HUES6 (cell line): Measurements from ENCODE around the gene ADGRV1.

ENCODE experiments used
- H3K27ac ChIP-seq: 2 replicates; pipeline ENCODE4 v1.7.0; 2013; ENCODE audit warnings: low read depth, mild to moderate bottlenecking, low read length, inconsistent platforms
- H3K27me3 ChIP-seq: 2 replicates; pipeline ENCODE4 v1.6.1; 2013; ENCODE audit warnings: low read length; ENCODE audit not compliant: control insufficient read depth, insufficient read depth
- H3K36me3 ChIP-seq: 2 replicates; pipeline ENCODE4 v1.6.1; 2013; ENCODE audit warnings: low read length; ENCODE audit not compliant: control insufficient read depth, insufficient read depth
- H3K4me1 ChIP-seq: 2 replicates; pipeline ENCODE4 v1.6.1; 2013; ENCODE audit warnings: low read length; ENCODE audit not compliant: control insufficient read depth, insufficient read depth
- H3K4me3 ChIP-seq: 2 replicates; pipeline ENCODE4 v1.5.1; 2013; ENCODE audit warnings: low read depth, low read length
- H3K9ac ChIP-seq: one replicate; pipeline ENCODE4 v1.6.1; 2013; ENCODE audit warnings: mild to moderate bottlenecking, low read length
- H3K9me3 ChIP-seq: 2 replicates; pipeline ENCODE4 v1.6.1; 2013; ENCODE audit warnings: low read depth, low read length; ENCODE audit not compliant: control insufficient read depth, insufficient read depth

Gene ADGRV1

DNA sequence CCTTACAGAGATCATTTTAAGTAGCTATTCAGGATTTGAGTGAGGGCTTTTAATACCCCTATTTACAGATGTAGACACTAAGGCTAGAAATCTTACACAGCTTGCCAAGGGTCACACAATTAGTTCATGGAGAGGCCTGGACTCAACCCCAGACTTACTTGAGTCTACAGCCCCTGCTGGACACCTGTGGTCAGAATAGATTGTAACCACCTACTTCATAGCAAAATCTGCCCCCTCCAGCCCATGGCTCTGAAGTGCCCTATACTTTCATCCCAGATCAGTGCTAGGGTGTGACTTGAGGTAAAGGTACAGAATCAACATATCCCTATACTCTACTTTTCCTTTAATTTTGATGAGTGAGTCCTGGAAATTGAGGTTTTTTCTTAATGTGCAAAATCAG is 291.3 kb downstream of the ADGRV1 start:
- no peaks in the 10 kb centered on the region for H3K4me1 ChIP-seq
- H3K36me3 ChIP-seq = peaks cover 5% of the 10 kb centered on the region; the same call in 1 of the 2 replicates
- no peak overlapping the region for H3K9ac ChIP-seq

DNA sequence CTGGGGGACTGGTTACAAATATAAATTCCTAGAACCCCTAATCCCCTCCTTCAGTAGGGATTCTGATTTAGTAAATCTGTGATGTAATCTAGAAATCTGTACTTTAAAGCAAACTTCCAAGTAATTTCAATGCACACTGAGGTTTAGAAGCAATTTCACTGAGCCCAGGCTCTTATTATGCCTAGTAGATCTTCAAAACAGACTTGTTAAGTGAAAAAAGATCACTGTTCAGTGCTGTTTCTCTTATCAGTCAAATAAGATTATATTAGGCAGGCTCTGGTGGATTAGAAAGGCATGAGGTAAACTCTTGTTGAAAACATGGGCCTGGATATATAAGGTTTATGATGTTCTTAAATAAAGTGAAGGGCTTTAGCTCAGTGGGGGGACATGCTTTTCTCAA is 293.9 kb downstream of the ADGRV1 start:
- H3K4me1 ChIP-seq = no peaks in the 10 kb centered on the region
- H3K27me3 ChIP-seq = no peaks in the 10 kb centered on the region

More for the DNA sequence above, 291.3 kb downstream of the ADGRV1 start:
- Histone ChIP-seq H3K27me3 (no peaks in the 10 kb centered on the region), H3K9me3 (0 out of 2 replicates have a peak, but pooled peaks cover 2% of the 10 kb centered on the region), H3K4me3 (no peak overlapping the region), H3K27ac (no peak overlapping the region)

DNA sequence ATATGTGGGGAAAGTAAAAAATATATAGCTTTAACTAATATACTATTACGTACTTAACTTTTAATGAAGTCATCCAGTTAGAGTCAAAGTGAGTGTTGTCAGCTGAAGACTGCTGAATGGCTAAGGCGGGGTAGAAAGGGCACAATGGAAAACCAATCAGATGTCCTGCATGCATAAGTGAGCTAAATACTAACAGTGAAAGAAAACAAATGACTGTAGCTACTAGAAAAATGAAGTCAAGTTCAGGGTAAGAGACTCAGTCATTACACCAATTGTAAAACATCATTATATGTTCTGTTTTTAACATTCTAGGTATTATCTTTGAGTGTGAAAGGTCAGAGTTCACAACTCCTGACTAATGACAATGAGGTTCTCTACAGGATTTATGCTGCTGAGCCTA is 295.2 kb downstream of the ADGRV1 start:
- H3K36me3 ChIP-seq = peaks cover 5% of the 10 kb centered on the region; the same call in 1 of the 2 replicates
- H3K9ac ChIP-seq = no peak overlapping the region
- no peaks in the 10 kb centered on the region for H3K4me1 ChIP-seq
- no peak overlapping the region for H3K27ac ChIP-seq
- no peaks in the 10 kb centered on the region for H3K27me3 ChIP-seq
- no peaks in the 10 kb centered on the region for H3K9me3 ChIP-seq
- H3K4me3 ChIP-seq = no peak overlapping the region

More for the DNA sequence above, 293.9 kb downstream of the ADGRV1 start:
- Histone ChIP-seq H3K27ac (no peak overlapping the region), H3K36me3 (peaks cover 5% of the 10 kb centered on the region; the same call in 1 of the 2 replicates), H3K9me3 (no peaks in the 10 kb centered on the region), H3K4me3 (no peak overlapping the region), H3K9ac (no peak overlapping the region)

DNA sequence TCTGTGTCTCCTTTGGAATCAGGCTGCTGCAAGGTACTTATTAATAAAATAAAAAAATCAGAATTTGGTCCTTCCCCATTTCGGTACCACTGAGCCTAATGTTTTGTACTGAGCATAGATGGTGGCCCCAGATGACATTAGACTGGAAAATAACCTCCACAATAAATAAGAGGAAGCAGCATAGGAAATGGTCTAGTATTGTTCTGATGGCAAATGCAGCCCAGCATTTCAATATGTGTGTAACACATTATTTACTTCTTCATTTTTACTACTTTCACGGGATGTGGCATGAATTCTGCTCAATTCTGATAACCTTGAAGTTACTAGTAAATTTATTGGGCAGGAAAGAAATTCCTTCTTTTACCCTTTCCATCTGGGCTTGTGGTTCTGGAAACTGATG is 295.6 kb downstream of the ADGRV1 start:
- no peaks in the 10 kb centered on the region for H3K27me3 ChIP-seq

DNA sequence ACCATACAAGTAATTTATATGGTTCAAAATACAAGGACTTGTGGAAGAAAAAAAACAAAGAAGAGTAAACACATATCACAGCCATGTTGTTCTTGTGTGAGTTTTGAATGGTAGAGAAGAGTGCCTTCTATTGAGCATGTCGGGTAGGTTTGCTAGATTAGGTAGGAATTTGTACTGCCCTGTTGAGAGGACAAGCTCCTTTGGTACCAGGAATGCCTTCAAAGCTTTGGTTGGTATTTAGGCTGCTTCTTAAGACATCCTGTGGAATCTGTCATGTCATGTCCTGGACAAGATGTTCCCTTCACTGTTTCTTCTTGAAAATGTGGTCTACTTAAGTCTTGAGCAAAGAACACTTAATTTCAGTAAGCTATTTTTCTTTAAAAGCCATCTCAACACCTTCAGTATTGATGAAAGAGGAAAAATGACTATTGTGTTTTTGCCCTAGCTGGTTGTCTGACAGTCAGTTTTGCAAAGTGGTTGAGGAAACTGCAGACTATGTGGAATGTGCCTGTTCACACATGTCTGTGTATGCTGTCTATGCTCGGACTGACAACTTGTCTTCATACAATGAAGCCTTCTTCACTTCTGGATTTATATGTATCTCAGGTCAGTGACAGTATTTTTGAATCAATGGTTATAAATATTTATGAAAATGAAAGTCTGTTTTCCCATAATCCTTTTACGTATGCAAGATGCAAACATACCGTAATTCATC is 296.9 kb downstream of the ADGRV1 start:
- no peak overlapping the region for H3K9ac ChIP-seq
- H3K4me1 ChIP-seq = no peaks in the 10 kb centered on the region
- H3K9me3 ChIP-seq = no peaks in the 10 kb centered on the region
- H3K27me3 ChIP-seq = no peaks in the 10 kb centered on the region
- no peak overlapping the region for H3K4me3 ChIP-seq
- H3K27ac ChIP-seq = no peak overlapping the region
- H3K36me3 ChIP-seq = peaks cover 5% of the 10 kb centered on the region; the same call in 1 of the 2 replicates

More for the DNA sequence above, 295.6 kb downstream of the ADGRV1 start:
- Histone ChIP-seq H3K9ac (no peak overlapping the region), H3K4me3 (no peak overlapping the region), H3K4me1 (no peaks in the 10 kb centered on the region), H3K9me3 (no peaks in the 10 kb centered on the region), H3K27ac (no peak overlapping the region), H3K36me3 (peaks cover 5% of the 10 kb centered on the region; the same call in 1 of the 2 replicates)

DNA sequence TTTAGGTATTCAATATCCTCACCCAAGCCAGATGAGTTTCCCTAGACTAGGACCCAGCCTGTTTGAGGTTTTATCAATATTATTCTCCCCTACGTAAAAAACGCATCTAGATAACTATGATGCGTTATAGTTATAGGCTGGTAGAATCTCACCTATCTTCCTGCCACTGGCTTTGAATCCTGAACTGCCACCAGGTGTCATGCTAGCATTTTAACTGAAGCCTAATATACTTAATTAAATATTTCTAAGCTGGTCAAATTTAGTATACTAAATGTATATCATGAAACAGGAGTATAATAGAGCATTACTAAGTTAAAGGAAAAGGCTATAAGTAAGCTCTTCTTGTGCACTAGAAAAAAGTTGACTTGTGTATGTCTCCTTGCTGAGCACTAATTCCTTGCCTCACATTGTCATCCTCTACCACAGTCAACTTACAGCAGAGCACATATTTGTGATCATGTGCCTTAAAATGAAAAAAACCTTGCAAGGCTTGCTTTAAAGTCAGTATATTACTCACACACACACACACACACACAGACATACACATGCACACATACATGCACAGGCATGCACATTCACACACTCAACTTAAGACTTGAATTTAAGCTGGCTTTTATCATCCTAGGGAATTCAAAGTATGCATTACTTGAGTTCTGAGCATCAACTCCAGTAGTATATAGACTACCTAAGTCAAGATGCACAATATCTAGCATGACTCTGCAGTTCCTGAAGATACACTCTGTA is 303.4 kb downstream of the ADGRV1 start:
- no peak overlapping the region for H3K9ac ChIP-seq
- no peak overlapping the region for H3K27ac ChIP-seq
- H3K4me1 ChIP-seq = no peaks in the 10 kb centered on the region
- no peak overlapping the region for H3K4me3 ChIP-seq
- no peaks in the 10 kb centered on the region for H3K9me3 ChIP-seq
- no peaks in the 10 kb centered on the region for H3K36me3 ChIP-seq
- no peaks in the 10 kb centered on the region for H3K27me3 ChIP-seq

DNA sequence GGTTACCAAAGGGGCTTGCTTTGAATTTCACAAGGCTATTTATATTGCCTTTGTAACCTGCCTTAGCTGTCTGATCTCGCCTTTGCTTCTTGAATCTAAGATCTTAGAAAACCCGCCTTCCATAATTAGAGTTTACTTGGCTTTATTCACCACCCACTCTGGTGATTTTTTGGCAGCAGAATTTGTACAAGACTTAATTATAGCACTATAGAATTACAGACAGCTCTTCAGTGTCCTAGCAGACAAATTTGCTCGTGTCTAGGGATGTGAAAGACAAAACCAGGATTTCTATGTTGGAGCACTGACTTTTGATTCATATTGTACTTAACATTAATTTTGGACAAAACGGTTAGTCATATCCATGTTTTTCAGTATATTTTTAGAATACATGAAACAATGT is 306.6 kb downstream of the ADGRV1 start:
- H3K27me3 ChIP-seq = no peaks in the 10 kb centered on the region
- no peak overlapping the region for H3K9ac ChIP-seq
- no peak overlapping the region for H3K27ac ChIP-seq
- peaks cover 5% of the 10 kb centered on the region; the same call in 1 of the 2 replicates for H3K4me1 ChIP-seq
- H3K9me3 ChIP-seq = no peaks in the 10 kb centered on the region
- H3K36me3 ChIP-seq = no peaks in the 10 kb centered on the region
- H3K4me3 ChIP-seq = no peak overlapping the region

DNA sequence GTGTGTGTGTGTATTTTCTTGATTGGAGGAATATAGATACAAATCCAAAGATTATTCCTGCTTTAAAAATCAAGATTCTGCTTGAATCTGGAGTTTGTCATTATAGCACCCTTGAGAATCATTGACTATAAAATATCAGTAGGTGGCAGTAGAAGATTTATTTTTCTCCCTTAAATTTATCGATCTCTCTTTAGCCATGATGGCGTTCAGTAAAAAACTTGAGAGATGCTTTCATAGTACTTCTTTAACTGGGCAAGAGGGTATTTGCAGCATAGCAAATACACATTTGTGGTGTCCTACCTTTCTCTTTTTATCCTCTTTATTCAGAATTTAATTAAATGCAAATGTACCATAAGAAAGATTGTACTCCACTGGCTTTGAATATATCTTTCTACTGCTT is 307.7 kb downstream of the ADGRV1 start:
- Histone ChIP-seq H3K4me1 (peaks cover 5% of the 10 kb centered on the region; the same call in 1 of the 2 replicates), H3K9ac (no peak overlapping the region), H3K9me3 (no peaks in the 10 kb centered on the region), H3K4me3 (no peak overlapping the region), H3K27me3 (no peaks in the 10 kb centered on the region), H3K27ac (no peak overlapping the region), H3K36me3 (no peaks in the 10 kb centered on the region)

DNA sequence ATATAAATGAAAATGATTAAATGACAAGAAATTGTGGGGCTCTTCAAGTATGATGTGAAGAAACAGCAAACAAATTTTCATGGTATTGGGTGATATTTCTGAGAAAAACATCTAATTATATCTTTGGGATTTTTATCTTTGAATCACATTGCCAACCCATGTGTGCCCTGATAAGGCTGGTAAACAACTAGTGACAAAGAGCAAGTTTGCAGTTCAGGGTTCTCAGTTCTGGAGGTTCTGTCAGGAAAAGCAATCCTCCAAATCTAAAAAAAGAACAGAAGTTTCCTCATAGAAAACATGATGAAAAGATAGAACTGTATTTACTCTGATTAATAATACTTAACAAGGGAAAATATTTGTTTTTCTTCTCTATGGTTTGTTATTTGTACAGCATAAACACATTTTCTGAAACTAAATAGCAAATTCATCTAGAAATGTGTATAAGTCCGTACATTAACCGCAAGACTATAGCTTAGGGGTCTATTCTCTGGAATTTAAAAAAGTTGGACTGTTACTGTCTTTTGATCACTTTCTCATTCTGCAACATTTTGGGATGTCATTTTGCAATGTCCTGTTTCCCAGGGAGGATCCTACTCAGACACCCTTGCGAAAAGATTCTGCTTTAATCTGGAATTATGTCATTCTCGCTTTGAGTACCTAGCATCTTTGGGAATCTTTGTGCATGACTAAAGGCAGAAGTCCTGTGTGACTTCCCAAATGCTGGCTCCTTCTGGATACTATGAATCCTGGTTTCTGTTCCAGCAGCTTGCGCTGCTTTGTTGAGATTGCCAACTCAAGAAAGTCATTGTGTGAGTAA is 308.5 kb downstream of the ADGRV1 start:
- Histone ChIP-seq H3K9ac (no peak overlapping the region), H3K4me3 (no peak overlapping the region), H3K4me1 (peaks cover 5% of the 10 kb centered on the region; the same call in 1 of the 2 replicates), H3K27me3 (no peaks in the 10 kb centered on the region), H3K9me3 (no peaks in the 10 kb centered on the region), H3K27ac (no peak overlapping the region), H3K36me3 (no peaks in the 10 kb centered on the region)

DNA sequence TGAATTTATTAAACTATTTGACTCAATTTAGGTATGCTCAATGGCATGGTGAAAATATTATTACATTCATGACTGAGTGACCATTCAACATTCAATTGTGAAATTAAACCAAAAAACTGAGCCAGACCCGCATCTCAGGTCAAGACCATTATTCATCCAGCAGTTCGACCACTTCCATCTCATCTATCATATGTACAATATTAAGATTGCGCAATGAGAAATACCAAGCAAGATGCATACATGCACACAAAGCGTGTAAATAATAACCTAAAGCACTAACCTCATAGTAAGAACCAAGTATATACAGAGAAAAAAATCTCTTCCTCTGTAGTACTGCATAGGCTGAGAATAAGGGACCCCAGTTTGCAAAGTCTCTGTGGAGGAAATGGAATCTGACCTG is 310.2 kb downstream of the ADGRV1 start:
- no peaks in the 10 kb centered on the region for H3K36me3 ChIP-seq
- H3K27me3 ChIP-seq = no peaks in the 10 kb centered on the region
- H3K9ac ChIP-seq = no peak overlapping the region
- no peak overlapping the region for H3K4me3 ChIP-seq
- H3K9me3 ChIP-seq = no peaks in the 10 kb centered on the region
- H3K4me1 ChIP-seq = peaks cover 5% of the 10 kb centered on the region; the same call in 1 of the 2 replicates
- H3K27ac ChIP-seq = no peak overlapping the region
